ENCODE data around the gene PLPP4.

Gene PLPP4

DNA sequence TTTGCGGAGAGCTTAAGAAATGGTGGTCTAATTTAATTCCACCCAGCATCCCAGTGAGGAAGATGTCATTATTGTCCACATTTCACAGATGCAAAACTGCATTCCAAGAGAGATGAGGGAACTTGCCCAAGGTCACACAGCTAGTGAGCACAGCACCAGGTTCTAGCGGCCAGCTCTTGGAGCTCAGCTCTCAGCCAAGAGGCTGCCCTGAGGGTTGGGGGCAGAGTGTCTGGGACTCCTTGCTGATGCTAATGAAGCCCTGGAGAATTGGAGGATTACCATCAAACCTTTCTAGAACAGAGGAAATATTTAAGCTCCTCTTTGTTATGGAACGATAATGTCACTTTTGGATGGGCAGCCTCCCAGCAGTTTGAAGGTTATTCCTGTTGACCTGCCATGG lies 48.0 kb downstream of the PLPP4 start:
- no peak overlapping the region for H3K4me3 ChIP-seq (ENCODE audit: low read length)
- H3K36me3 ChIP-seq (ENCODE audit: control insufficient read depth, low read length), result no peaks in the 10 kb centered on the region
- H3K9me2 ChIP-seq (replicated peaks; ENCODE audit: control insufficient read depth, low read length), result no peaks in the 10 kb centered on the region
- peaks cover 3% of the 10 kb centered on the region; the same call in 1 of the 2 replicates for H3K9me3 ChIP-seq (ENCODE audit: control insufficient read depth, insufficient read depth, low read length)
- TF ChIP-seq CTCF (IDR thresholded peaks at IDR 0.05; ENCODE audit: low read depth, low read length, poor library complexity, severe bottlenecking) (no peak), EZH2phosphoT487 (IDR thresholded peaks at IDR 0.05; ENCODE audit: borderline replicate concordance, low read length) (no peak)
- H4K20me1 ChIP-seq (ENCODE audit: control insufficient read depth, insufficient read depth, low read depth, low read length), result no peaks in the 10 kb centered on the region
- no peak overlapping the region for H3K4me2 ChIP-seq (ENCODE audit: low read length)
- H3K27ac ChIP-seq (ENCODE audit: low read depth, low read length), result no peak overlapping the region
- H3F3A ChIP-seq (ENCODE audit: control insufficient read depth, insufficient read depth), result no peaks in the 10 kb centered on the region
- peaks cover 13% of the 10 kb centered on the region for H3K4me1 ChIP-seq (ENCODE audit: control insufficient read depth, low read length)
- no peaks in the 10 kb centered on the region for H3K79me2 ChIP-seq (ENCODE audit: control insufficient read depth, low read length)
- no peaks in the 10 kb centered on the region for H3K27me3 ChIP-seq (ENCODE audit: control insufficient read depth, low read length)

- H3K4me3 ChIP-seq (ENCODE audit: low read length), result no peak overlapping the region
- no peaks in the 10 kb centered on the region for H3F3A ChIP-seq (ENCODE audit: control insufficient read depth, insufficient read depth)
- H3K27me3 ChIP-seq (ENCODE audit: control insufficient read depth, low read length), result no peaks in the 10 kb centered on the region
- H3K36me3 ChIP-seq (ENCODE audit: control insufficient read depth, low read length), result no peaks in the 10 kb centered on the region
- no peaks in the 10 kb centered on the region for H3K79me2 ChIP-seq (ENCODE audit: control insufficient read depth, low read length)
- peaks cover 13% of the 10 kb centered on the region for H3K4me1 ChIP-seq (ENCODE audit: control insufficient read depth, low read length)
- H3K9me2 ChIP-seq (replicated peaks; ENCODE audit: control insufficient read depth, low read length), result no peaks in the 10 kb centered on the region
- H3K4me2 ChIP-seq (ENCODE audit: low read length), result no peak overlapping the region
- no peaks in the 10 kb centered on the region for H4K20me1 ChIP-seq (ENCODE audit: control insufficient read depth, insufficient read depth, low read depth, low read length)
- TF ChIP-seq CTCF (IDR thresholded peaks at IDR 0.05; ENCODE audit: low read depth, low read length, poor library complexity, severe bottlenecking) (no peak), EZH2phosphoT487 (IDR thresholded peaks at IDR 0.05; ENCODE audit: borderline replicate concordance, low read length) (no peak)
- no peak overlapping the region for H3K27ac ChIP-seq (ENCODE audit: low read depth, low read length)
- peaks cover 3% of the 10 kb centered on the region; the same call in 1 of the 2 replicates for H3K9me3 ChIP-seq (ENCODE audit: control insufficient read depth, insufficient read depth, low read length)
Measured at GRCh38 chr10:120505866-120506265, 48.8 kb downstream of the PLPP4 start.

DNA sequence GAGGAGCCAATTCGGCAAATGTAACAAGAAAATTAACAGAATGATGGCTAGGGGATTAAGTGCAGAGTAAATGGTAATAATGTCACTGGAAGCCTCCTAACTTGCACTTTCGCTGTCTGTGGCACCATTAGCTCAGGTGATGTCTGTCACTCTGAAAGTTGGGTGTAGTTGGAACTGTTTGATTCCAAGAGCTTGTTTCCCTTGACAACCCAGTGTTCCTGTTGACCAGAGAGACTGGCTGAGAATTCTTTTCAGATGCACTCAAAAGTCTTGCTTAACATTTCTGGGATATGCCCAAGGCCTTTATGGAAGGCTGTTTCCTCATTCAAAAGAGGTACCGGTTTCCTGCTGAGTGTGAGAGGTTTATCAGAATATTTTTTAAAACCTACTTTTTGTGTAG lies 49.6 kb downstream of the PLPP4 start:
- H3K4me3 ChIP-seq (ENCODE audit: low read length), result no peak overlapping the region
- H3K4me1 ChIP-seq (ENCODE audit: control insufficient read depth, low read length), result peaks cover 13% of the 10 kb centered on the region
- no peak for TF ChIP-seq CTCF (IDR thresholded peaks at IDR 0.05; ENCODE audit: low read depth, low read length, poor library complexity, severe bottlenecking)
- no peak for TF ChIP-seq EZH2phosphoT487 (IDR thresholded peaks at IDR 0.05; ENCODE audit: borderline replicate concordance, low read length)
- peaks cover 3% of the 10 kb centered on the region; the same call in 1 of the 2 replicates for H3K9me3 ChIP-seq (ENCODE audit: control insufficient read depth, insufficient read depth, low read length)
- no peaks in the 10 kb centered on the region for H3K27me3 ChIP-seq (ENCODE audit: control insufficient read depth, low read length)
- H3K36me3 ChIP-seq (ENCODE audit: control insufficient read depth, low read length), result no peaks in the 10 kb centered on the region
- H4K20me1 ChIP-seq (ENCODE audit: control insufficient read depth, insufficient read depth, low read depth, low read length), result no peaks in the 10 kb centered on the region
- no peak overlapping the region for H3K27ac ChIP-seq (ENCODE audit: low read depth, low read length)
- H3K4me2 ChIP-seq (ENCODE audit: low read length), result no peak overlapping the region
- H3K79me2 ChIP-seq (ENCODE audit: control insufficient read depth, low read length), result no peaks in the 10 kb centered on the region
- H3F3A ChIP-seq (ENCODE audit: control insufficient read depth, insufficient read depth), result no peaks in the 10 kb centered on the region
- H3K9me2 ChIP-seq (replicated peaks; ENCODE audit: control insufficient read depth, low read length), result no peaks in the 10 kb centered on the region
